Ishikawa (cell line): ENCODE measurements around the gene PCYT1B.

Experiments
- CREB1 ChIP-seq: IDR thresholded peaks from 2 replicates; pipeline ENCODE4 v1.6.1; 2012; ENCODE audit warnings: low read depth
- EGR1 ChIP-seq: IDR thresholded peaks from 2 replicates; pipeline ENCODE4 v1.6.1; 2012
- EP300 ChIP-seq: IDR thresholded peaks from 2 replicates; pipeline ENCODE4 v1.6.1; 2012; ENCODE audit warnings: borderline replicate concordance
- FOXM1 ChIP-seq: IDR thresholded peaks from 2 replicates; pipeline ENCODE4 v1.6.1; 2012; ENCODE audit warnings: low read depth, borderline replicate concordance
- MAX ChIP-seq: IDR thresholded peaks from 2 replicates; pipeline ENCODE4 v1.6.1; 2012
- NFIC ChIP-seq: IDR thresholded peaks from 2 replicates; pipeline ENCODE4 v1.6.1; 2012
- RAD21 ChIP-seq: IDR thresholded peaks from 2 replicates; pipeline ENCODE4 v1.6.1; 2012; ENCODE audit warnings: low read depth
- REST ChIP-seq: IDR thresholded peaks from 2 replicates; pipeline ENCODE4 v1.6.1; 2012; ENCODE audit warnings: low read depth, mild to moderate bottlenecking
- TAF1 ChIP-seq: IDR thresholded peaks from 2 replicates; pipeline ENCODE4 v1.6.1; 2012; ENCODE audit warnings: low read depth, mild to moderate bottlenecking
- TCF12 ChIP-seq: IDR thresholded peaks from 2 replicates; pipeline ENCODE4 v1.6.1; 2012; ENCODE audit warnings: low read depth
- TEAD4 ChIP-seq: IDR thresholded peaks from 2 replicates; pipeline ENCODE4 v1.6.1; 2012
- USF1 ChIP-seq: IDR thresholded peaks from 2 replicates; pipeline ENCODE4 v1.6.1; 2012
- YY1 ChIP-seq: IDR thresholded peaks from 2 replicates; pipeline ENCODE4 v1.6.1; 2012; ENCODE audit warnings: low read depth
- ZBTB7A ChIP-seq: IDR thresholded peaks from 2 replicates; pipeline ENCODE4 v1.6.1; 2012; ENCODE audit warnings: low read depth

The PCYT1B gene

GRCh38 chrX:24692305-24692704 lies 45.2 kb upstream of the PCYT1B start:
- TF ChIP-seq TEAD4 (no peak), TAF1 (no peak), YY1 (no peak), MAX (no peak), CREB1 (no peak), ZBTB7A (no peak), FOXM1 (no peak)

GRCh38 chrX:24684048-24684447 lies 36.9 kb upstream of the PCYT1B start:
- TF ChIP-seq RAD21, result no peak
- no peak for TF ChIP-seq MAX
- TF ChIP-seq FOXM1, result no peak
- TF ChIP-seq YY1, result no peak
- no peak for TF ChIP-seq EGR1
- TF ChIP-seq TEAD4, result no peak
- TF ChIP-seq TAF1, result no peak

GRCh38 chrX:24682739-24683432 lies 35.7 kb upstream of the PCYT1B start:
- no peak for TF ChIP-seq TAF1
- no peak for TF ChIP-seq USF1
- no peak for TF ChIP-seq MAX

GRCh38 chrX:24676403-24677024 lies 29.4 kb upstream of the PCYT1B start:
- TF ChIP-seq RAD21 (peak; percentile 42; the same call in 1 of the 2 replicates), USF1 (no peak)

- TF ChIP-seq YY1 (no peak), USF1 (no peak), FOXM1 (no peak), RAD21 (no peak), REST (no peak), MAX (no peak), TEAD4 (no peak)
Measured at GRCh38 chrX:24673424-24673823, 26.3 kb upstream of the PCYT1B start.

GRCh38 chrX:24672701-24673190 lies 25.6 kb upstream of the PCYT1B start:
- TF ChIP-seq NFIC (no peak), TAF1 (no peak), TCF12 (no peak), CREB1 (no peak), EGR1 (no peak), YY1 (no peak), MAX (no peak), ZBTB7A (no peak), RAD21 (no peak), USF1 (no peak), TEAD4 (no peak)

- TF ChIP-seq REST (no peak), EP300 (no peak), FOXM1 (no peak), TAF1 (no peak), YY1 (no peak), TCF12 (no peak), RAD21 (no peak), ZBTB7A (no peak), USF1 (no peak), EGR1 (no peak)
Measured at GRCh38 chrX:24668111-24668510, 21.0 kb upstream of the PCYT1B start.
